ENCODE results near the gene WDR26.
"Not testable (repeated sequence)": the region's sequence is repeated elsewhere in the genome, so short reads cannot be mapped to it uniquely, and the experiment has no call there.

The WDR26 gene

DNA sequence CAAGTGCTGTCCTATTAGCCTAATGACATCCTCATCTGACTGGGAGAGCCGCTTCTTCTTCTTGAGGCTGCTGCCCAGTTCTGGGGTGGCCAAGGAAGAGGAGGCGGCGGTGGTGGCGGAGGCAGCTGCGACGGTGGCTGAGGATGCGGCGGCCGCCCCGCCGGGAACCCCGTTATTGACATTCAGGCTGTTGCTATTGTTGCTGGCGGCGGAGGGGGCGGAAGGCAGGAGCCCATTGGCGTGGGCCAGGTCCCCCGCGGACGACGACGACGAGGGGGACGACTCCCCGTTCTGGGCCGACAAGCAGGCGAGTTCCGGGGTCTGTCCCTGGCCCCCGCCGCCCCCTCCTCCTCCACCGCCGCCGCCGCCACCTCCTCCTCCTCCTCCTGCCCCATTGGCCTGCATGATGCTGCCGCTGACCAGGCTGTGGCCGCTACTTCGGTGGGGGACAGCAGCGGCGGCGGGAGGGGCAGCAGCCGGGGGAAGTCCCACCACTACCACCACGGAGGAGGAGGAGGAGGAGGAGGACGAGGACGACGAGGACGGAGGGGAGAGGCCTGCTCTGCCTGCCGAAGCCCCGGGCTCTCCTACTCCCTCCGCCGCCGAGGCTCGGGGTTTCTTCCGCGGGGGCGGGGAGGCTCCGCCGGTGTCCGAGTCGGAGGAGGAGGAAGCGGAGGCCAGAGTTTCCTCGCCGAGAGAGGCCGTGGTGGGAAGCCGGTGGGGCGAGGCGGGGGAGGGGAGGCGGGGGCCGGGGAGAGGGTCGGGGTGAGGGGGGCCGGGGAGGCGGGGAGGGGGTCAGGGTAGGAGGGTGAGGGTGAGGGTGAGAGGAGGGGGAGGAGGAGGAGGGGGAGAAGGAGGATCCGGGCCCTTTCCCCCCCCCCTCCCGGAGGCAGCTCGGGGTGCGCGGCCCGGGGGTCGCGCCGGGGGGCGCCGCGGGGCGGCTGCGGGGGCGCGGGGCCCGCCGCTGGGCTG, 610 bp downstream of the WDR26 start:
- peak in 1 of 2 experiments; percentile 17 for DNase-seq (ENCODE audit: low read depth in 2 of 2)

DNA sequence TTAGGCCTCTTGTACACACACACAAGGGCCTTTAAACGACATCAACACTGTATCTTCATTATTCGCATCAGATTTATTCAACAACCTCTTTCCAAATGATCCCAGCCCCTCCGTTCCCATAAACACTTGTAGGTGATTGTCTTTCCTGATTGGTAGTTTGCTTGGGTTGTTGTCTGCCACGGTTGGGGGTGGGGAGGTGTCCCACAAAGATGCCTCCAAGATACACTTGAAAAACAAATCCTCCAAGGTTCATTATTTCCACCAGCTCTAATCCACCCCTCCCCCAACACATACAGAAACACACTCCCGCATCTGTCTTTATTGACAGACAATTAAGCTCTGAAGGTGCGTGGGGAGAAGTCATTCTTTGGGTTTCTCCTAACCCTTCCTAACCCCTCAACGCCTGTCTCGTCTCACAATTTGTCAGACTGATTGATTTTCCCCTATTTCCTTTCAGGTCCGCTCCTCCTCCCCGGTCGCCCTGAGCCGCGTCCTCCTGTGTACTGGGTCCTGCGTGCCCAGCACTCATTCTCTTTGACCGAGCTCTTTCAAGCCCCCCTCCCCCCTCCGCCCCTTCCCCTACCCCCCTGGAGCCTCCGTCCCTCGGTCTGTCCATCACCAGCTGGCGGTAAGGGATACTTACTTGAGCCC, 1.4 kb downstream of the WDR26 start:
- no peak for DNase-seq (ENCODE audit: low read depth in 2 of 2)

DNA sequence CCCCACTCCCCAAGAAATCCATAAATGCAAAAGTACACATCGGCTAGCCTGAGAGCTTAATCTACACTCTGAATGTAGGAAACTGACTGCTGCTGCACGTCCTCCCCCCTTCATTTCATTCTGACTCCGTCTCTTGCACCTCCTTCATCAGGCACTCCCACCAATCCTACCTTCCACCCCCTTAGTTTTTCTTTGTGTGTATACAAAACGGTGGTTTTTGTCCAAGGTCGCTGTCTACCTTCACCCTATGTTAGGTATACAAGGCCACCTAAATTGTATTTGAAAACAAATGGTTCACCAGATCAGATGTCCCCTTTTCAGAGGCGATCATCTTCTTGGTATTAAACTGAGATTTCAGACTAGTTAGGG, 1.9 kb downstream of the WDR26 start:
- no peak for DNase-seq (ENCODE audit: low read depth in 2 of 2)

DNA sequence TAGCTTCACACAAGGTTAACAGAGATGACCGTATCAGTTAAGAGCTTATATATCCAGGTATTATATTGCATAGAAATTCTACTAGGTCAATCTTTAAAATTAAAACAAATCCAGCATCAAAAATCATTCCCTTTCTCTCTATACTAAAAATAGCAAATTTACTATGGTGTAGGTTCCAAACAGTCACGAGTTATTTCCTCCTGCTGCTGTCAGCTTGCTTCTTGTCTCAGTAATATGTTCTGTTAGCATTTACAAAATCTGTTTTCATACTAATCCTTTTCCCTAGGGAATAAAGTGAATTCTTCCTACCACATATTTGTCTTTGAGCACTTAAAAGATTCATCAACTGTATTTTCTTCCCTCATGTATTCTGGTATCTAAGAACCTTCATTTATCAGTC, 2.5 kb downstream of the WDR26 start:
- DNase-seq (ENCODE audit: low read depth in 2 of 2): no peak

DNA sequence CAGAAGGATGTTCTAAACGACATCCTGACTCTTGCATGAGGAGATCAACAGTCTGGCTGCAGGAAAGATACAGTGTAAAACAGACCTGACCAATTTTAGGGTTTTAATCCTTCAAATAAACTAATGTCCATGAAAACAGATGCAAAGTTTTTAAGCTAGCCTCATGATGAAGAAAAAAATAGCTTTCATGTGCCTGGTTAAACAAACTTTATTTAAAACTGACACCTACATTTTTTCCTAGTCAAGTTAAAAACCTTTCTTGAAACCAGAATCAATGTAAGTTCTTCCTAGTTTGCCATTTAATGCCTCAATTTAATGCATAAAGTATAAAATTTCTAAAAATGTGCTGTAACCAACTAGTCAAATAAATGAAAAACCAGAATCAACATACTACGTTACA, 2.9 kb downstream of the WDR26 start:
- no peak for DNase-seq (ENCODE audit: low read depth in 2 of 2)

DNA sequence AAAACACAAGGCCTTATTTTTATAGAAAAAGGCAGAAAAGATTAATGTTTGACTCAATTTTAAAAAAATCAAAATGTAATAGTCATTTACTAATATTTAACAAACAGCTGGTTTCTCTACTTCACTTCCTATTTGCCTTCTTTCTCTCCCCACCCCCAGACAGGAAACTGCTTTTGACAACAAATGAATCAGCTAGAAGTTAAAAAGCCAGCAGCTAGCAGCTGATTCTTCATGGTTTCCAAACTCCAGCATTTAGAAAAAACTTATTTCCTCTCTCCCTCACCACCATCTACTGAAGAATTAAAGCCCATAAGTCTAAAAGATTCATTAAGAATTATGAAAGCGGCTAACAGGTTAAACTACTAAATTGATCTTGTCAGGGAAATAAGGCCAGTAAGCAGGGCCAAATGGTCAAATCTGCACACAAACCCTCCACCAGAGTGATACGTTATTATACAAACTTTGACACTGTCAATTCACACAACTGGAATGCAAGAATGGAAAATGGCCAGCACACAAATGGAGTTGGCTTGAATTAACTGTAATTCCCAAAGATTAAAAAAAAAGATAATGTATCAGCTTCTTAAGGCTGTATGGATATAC, 4.0 kb downstream of the WDR26 start:
- DNase-seq (ENCODE audit: low read depth in 2 of 2): no peak

DNA sequence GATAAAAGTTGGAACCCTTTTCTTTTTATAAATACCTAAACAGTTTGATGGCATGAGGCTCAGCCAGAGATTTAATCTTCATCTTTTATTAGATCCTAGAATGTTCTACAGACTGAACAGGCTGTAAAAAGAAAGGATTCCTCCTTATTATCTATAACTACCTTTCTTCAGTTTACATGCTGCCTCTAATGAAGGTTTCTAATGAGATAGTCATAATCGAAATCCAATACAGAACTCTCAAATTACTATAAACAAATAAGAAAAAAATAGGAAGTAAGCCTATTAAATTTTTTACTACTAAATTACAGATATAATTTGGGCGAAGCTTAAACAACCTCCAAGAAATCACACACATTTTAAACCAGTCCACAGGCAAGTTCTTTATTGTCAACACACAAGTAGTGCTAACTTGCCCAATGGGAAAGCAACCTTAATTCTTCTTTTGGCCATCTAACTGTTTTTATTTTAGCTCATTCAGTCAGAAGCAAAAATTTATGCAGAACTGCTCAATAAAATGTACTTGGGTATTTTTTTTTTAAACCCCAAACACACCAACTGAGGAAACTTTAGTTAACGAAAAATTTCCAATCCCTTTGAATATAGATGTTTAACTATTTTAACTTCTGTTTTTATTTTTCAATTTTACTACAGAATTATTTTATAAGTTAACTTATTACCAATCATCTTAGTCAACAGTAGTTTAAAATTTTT, 4.8 kb downstream of the WDR26 start:
- no peak for DNase-seq (ENCODE audit: low read depth in 2 of 2)

DNA sequence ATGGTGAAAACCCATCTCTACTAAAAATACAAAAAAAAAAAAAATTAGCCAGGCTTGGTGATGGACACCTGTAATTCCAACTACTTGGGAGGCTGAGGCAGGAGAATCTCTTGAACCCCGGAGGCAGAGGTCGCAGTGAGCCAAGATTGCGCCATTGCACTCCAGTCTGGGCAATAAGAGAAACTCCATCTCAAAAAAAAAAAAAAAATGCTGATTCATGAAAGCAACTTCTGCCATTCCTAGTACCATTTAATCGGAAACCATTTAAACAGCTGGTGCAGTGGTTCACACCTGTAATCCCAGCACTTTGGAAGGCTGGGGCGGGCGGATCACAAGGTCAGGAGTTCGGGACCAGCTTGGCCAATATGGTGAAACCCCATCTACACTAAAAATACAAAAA, 5.9 kb downstream of the WDR26 start:
- not testable (repeated sequence) for DNase-seq (ENCODE audit: low read depth in 2 of 2)

DNA sequence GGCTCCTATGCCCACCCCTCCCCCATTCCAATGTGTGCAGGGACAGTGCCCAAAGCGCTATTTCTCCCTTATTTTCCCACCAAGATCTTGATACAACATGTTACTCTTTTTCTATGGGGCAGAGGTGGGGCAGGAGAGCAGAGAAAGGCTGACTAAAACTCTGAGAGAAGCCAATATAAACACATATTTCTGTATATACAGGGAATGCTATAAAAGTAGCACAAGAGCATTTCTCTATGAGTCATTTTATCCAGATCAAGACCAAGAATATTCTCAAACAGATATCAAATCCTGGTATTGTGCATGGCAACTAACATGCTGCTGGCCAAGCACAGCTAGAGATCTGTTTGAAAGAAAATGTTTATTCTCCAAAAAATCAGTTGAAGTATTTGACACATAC, 7.3 kb downstream of the WDR26 start:
- DNase-seq (ENCODE audit: low read depth in 2 of 2): no peak

DNA sequence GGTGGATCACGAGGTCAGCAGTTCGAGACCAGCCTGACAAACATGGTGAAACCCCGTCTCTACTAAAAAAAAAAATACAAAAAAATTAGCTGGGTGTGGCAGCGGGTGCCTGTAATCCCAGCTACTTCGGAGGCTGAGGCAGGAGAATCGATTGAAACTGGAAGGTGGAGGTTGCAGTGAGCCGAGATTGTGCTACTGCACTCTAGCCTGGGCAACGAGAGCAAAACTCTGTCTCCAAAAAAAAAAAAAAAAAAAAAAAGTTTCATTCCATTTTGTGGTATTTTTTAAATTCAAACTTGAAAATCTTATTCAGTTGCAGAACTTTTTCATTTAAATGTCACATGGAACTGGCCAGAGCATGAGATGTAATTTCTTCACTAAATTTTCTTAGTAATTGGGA, 7.7 kb downstream of the WDR26 start:
- DNase-seq (ENCODE audit: low read depth in 2 of 2): not testable (repeated sequence)

DNA sequence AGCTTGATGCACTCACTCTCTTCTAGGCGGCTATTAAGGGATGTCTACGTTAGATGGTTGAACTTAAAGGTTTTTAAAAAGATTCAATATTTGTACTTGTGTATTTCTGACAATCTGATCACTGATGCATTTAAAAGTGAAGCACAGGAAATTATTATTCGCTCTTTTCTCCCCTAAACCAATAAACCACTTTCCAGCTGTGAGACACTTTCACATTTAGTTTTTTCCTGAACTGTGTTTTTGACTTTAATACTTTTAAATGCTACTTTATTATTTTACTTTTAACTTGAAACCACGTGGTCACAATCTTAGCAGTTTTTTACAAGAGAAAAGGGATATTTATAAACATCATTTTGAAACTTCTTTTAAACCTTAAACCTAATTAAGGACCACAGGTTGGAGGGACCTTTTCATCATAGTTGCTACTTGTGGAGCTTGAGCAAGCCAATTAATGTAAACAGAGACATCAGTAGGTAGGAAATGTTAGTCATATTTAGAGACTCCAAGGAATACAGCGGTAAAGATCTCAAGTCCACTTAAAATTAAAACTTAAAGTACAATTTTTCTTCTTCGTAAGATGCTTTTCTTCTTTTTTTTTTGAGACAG, 9.2 kb downstream of the WDR26 start:
- no peak for DNase-seq (ENCODE audit: low read depth in 2 of 2)

DNA sequence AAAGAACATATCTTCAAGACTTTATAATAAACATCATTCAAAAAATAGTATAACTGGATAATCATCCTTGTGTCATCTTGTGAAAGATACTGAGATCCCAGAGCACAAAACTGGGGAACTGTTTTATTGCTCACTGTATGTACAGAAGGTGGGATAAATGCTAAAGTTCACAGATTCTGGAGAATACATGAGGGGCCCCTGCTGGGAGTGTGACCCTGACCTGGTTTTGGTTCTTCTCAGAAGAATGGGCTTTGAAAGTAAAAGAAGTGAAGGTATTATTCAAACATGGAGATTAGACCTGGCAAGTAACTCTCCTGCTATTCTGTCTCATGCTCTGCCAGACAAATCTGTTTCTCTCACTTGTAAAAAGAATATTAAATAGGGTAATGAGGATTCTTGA, 14.5 kb downstream of the WDR26 start:
- DNase-seq (ENCODE audit: low read depth in 2 of 2): no peak

DNA sequence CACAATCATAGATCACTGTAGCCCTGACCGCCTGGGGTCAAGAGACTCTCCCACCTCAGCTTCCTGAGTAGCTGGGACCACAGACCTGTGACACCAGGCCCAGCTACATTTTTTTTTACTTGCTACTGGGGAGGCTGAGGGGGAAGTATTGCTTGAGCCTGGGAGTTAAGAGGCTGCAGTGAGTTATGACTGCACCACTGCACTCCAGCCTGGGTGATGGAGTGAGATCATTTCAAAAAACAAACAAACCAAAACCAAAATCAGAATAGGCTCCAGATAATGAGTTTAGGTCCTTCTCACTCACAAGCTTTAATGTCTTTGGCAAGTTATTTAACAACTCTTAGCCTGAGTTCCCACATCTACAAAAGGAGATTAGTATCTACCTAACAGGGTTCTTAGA, 22.8 kb downstream of the WDR26 start:
- no peak for DNase-seq (ENCODE audit: low read depth in 2 of 2)

DNA sequence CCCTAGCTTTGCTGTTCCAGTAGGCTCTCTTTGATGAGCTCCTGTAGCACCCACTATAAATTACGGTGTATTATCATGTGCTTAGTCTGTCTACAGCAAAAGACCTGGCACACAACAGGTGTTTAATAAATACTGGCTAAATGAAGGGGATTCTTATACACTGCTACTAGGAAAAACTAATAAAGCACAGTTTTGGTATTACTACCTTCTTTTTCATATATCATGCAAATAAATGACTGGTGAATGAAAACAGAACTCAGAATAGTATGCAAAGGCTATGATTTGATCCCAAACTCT, 26.4 kb downstream of the WDR26 start:
- DNase-seq (ENCODE audit: low read depth in 2 of 2): no peak

DNA sequence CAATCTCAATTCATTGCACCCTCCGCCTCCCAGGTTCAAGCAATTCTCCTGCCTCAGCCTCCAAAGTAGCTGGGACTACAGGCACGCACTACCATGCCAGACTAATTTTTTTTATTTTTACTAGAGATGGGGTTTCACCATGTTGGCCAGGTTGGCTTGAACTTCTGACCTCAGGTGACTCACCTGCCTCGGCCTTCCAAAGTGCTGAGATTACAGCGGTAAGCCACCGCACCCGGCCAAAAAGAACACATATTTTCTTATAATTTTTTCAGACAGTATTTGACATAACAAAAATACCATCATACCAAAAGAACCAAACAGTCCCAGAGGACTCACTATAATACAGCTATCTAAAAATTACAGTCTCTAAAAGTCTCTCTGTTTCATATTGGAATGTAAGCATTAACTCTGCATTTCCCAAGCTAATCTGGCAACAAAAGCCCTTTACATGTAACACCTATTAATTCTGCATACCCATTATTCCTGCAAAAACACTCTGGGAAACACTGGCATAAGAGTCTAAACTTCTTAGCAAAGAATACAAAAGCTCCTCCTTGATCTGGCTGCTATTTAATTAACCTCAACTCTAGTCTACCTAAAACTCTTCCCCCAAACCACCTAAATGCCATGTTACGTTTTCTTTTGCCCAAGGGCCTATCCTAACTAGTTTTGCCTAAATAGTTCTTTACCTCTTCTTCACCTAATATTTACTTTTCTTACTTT, 26.9 kb downstream of the WDR26 start:
- no peak for DNase-seq (ENCODE audit: low read depth in 2 of 2)

DNA sequence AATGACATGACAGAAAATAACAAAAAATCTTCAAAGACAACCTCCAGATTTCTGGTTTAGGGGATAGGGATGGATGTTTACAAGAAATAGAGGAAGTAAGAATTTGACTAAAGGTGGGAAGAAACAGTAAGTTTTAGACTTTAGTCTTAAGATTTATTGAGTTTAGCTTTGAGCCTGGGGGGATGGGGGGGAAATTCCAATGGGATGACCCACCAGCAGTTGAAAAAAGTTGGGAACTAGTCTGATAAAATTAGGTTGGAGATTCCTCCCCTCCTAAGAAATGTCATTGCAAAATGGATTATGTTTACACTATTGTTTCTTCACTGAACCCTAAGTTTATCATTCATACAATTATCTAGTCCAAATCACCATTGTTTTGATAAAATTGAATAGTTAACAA, 28.4 kb downstream of the WDR26 start:
- no peak for DNase-seq (ENCODE audit: low read depth in 2 of 2)

DNA sequence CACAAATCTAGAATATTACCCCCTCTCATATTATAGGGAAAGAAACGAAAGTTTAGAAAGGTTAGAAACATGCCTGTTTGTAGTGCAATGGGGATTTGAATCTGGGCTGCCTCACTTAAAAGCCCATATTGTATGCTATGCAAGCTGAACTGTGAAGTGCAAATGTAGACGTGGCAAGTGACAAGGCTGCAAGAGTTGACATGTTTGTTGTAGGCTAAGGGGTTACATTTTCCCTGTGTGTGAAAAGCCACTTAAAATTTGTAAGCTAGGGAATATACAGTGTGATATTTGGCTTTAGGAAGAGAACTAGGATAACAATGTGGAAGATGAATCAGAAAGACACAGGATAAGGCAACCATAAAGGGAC, 29.0 kb downstream of the WDR26 start:
- no peak for DNase-seq (ENCODE audit: low read depth in 2 of 2)

DNA sequence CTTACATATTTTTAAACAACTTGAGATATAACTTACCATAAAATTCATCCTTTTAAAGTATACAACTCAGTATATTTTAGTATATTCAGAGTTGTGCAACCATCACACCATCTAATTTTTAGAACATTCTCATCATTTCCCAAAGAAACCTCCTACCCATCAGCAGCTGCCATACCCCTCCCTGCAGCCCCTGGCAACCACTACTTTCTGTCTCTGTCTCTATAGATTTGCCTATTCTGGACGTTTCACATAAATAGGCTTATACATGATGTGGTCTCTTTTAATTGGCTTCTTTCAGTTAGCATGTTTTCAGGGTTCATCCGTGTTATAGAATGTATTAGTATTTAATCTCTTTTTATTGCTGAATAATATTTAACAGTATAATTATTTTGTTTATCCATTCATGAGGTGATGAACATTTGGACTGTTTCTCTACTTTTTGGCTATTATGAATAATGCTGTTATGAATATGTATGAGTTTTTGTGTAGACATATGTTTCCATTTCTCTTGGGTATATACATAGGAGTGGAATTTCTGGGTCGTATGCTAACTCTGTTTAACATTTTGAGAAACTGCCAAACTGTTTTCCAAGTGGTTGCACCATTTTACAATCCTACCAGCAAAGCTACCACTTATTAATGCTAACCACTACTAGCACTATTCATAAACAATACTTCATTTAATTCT, 29.5 kb downstream of the WDR26 start:
- no peak for DNase-seq (ENCODE audit: low read depth in 2 of 2)

DNA sequence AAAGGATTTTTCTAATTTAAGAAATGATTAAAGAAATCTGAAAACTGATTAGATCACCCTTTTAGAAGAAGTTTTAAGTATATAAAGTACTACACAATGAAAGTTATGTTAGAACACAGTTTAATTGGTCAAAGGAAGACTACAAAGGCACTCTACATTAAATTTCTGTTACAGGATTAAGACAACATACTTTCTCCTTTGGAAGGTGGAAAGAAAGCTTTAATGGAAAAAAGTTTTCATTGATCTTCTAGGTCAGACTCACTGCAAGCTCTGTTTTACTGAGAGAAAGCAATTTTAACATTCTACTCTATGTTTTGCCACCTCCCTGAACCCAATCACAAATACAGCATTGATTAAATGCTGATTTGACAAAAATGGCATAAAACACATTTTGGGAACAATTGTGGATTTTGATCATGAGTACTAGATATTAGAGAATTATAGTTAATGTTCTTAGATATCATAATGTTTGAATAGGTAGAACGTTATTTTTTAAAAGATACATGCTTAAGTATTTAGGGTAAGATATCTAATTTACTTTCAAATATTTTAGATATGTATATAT, 32.0 kb downstream of the WDR26 start:
- no peak for DNase-seq (ENCODE audit: low read depth in 2 of 2)

DNA sequence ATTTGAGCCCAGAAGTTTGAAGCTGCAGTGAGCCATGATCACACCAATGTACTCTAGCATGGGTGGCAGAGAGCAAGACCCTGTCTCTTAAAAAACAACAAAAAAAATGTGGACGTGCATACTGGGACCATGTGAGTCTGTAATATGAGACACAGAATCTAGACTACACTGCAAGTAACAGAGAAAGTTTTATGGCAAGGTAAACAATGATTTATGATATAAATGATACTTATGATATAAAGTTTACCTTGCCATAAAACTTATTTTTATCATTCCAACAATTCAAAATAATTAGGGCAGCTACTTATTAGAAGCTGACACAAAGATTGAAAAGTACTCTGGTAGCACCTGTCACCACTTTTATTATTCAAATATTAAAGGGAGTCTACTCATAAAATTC, 34.7 kb downstream of the WDR26 start:
- no peak for DNase-seq (ENCODE audit: low read depth in 2 of 2)

DNA sequence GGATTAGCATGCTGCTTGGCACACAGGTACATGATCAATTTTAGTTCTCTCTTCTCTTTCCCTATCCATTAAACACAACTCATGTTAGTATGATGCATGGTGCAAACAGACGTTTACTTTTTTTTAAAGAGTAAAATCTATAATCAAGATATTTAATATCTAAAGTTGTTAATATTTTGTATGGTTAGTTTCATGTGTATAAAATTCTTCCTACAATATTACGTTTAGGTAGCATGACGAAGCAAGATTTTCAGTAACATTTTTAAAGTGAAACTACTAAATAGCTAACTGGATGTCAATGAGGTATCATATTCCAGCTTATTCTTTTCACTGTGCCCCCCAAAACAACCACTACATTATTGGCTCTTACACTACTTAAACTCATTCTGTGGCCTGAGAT, 41.3 kb downstream of the WDR26 start:
- no peak for DNase-seq (ENCODE audit: low read depth in 2 of 2)
